Measurements from ENCODE around the gene LMOD3.

Gene LMOD3

DNA sequence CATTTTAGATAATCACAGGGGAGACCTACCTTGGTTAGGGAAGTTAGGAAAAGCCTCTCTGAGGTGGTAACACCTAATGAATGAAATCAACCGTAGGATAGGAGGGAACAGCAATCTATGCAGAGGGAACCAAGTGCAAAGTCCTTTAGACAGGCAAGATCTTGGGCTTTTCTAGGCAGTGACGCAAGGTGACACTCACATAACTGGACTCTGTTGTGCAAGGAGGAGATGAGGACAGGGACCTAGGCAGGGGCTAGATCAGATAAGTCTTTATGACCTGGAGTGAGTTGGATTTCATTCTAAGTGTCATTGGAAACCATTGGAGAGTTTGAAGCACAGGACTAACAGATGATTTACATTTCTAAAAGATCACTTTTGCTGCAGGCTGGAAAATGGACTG is 4.6 kb upstream of the LMOD3 start:
- no peak for DNase-seq (ENCODE audit: extremely low read depth, low read depth)
- TF ChIP-seq CTCF (IDR thresholded peaks at IDR 0.05; ENCODE audit: low read depth, low read length): no peak

- DNase-seq (ENCODE audit: extremely low read depth, low read depth): no peak
- TF ChIP-seq CTCF (IDR thresholded peaks at IDR 0.05; ENCODE audit: low read depth, low read length): no peak
These were observed 3.8 kb upstream of the LMOD3 start for GRCh38 chr3:69126216-69126615.

GRCh38 chr3:69121950-69122349 is 445 bp downstream of the LMOD3 start:
- no peak for DNase-seq (ENCODE audit: extremely low read depth, low read depth)
- no peak for TF ChIP-seq CTCF (IDR thresholded peaks at IDR 0.05; ENCODE audit: low read depth, low read length)

DNA sequence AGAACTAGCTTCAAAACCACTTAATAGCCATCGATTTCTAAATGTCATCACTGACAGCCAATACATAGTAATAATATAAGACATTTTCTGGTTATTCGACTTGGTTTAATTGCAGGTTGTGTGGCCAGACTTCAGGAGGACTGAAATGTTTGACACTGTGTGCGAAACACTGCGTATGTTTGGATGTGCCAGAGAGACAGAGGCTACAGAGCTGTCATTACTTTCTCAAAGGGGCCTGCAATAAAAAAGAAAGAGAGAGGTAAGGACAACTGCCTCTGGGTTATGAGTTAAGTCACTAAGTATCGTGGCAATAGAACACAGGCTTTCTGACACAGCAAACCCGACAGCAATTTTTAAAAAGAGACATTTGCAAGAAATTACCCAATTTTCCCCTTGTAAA is 882 bp downstream of the LMOD3 start:
- DNase-seq (ENCODE audit: extremely low read depth, low read depth): no peak
- no peak for TF ChIP-seq CTCF (IDR thresholded peaks at IDR 0.05; ENCODE audit: low read depth, low read length)

GRCh38 chr3:69120879-69121464 is 1.4 kb downstream of the LMOD3 start:
- peak; percentile 99 for TF ChIP-seq CTCF (IDR thresholded peaks at IDR 0.05; ENCODE audit: low read depth, low read length)
- peak; percentile 36 for DNase-seq (ENCODE audit: extremely low read depth, low read depth)

- TF ChIP-seq CTCF (IDR thresholded peaks at IDR 0.05; ENCODE audit: low read depth, low read length): no peak
- no peak for DNase-seq (ENCODE audit: extremely low read depth, low read depth)
These were observed 2.7 kb downstream of the LMOD3 start for GRCh38 chr3:69119681-69120080.

- DNase-seq (ENCODE audit: extremely low read depth, low read depth): no peak
- TF ChIP-seq CTCF (IDR thresholded peaks at IDR 0.05; ENCODE audit: low read depth, low read length): no peak
These were observed 3.3 kb downstream of the LMOD3 start for GRCh38 chr3:69119138-69119537.
